K562 (cell line): ENCODE measurements around the gene HOMEZ. TPM values are rescaled to one million over a fixed set of nuclear protein-coding genes. Genes with fewer than 3 reads are reported as not detected.

Source experiments
- ATAC-seq: fragments of 200-7000 bp; cut with Tn5 transposase; 3 replicates; pipeline ENCODE4 v1.9.1; 2020; ENCODE audit warnings: moderate library complexity
- BruUV-seq: library from RNA; stranded (reverse); fragments of 400-500 nt; replicated peaks from 2 replicates; lab custom pipeline; 2021; lab: Mats Ljungman, UMichigan
- CTCF ChIA-PET: fragments of 300-600 bp; formaldehyde crosslinking; extraction: SDS; loops from one replicate; lab custom pipeline; 2021; ENCODE audit warnings: low intra/inter-chr PET ratio; lab: Yijun Ruan, JAX
- POLR2A ChIA-PET: fragments of 300-600, 350-650 bp; sonication (Branson Sonifier 250); formaldehyde crosslinking; extraction: SDS; loops from one replicate; lab custom pipeline; 2021; ENCODE audit warnings: antibody characterized with exemption, inconsistent platforms; lab: Yijun Ruan, JAX
- DNase-seq, 4 experiments: peaks; one replicate each; pipeline versions ENCODE4 v3.0.0 to v3.0.0-alpha.2; 2011 to 2018; ENCODE audit warnings: low spot score in 3 of 4, mixed read lengths in 3 of 4; ENCODE audit errors: extremely low read depth in 1 of 4
- FAIRE-seq: peaks from 2 replicates; lab custom pipeline; 2011; peaks lifted over from hg19 to GRCh38; lab: Jason Lieb, UNC
- H2AFZ ChIP-seq: 2 replicates; pipeline ENCODE4 v1.6.0; 2011; ENCODE audit warnings: low read depth, low read length, control low read depth, inconsistent platforms
- H3K27ac ChIP-seq: fragments of 200-600 bp; 3 replicates; pipeline ENCODE4 v1.8.0; 2011; ENCODE audit warnings: low read depth, mild to moderate bottlenecking, control low read depth, inconsistent platforms, low read length, moderate library complexity, mixed read lengths; ENCODE audit errors: extremely low read depth
- H3K27me3 ChIP-seq, 2 experiments: fragments of 300-600 bp in 1 of 2; 2 replicates in 1 of 2; 3 replicates in 1 of 2; pipeline versions ENCODE4 v1.6.0 to v1.8.0; 2011; ENCODE audit warnings: inconsistent platforms in 2 of 2, low read length in 2 of 2, mild to moderate bottlenecking in 1 of 2, mixed read lengths in 1 of 2, moderate library complexity in 1 of 2; ENCODE audit not compliant: control insufficient read depth in 2 of 2, insufficient read depth in 2 of 2
- H3K36me3 ChIP-seq: fragments of 300-600 bp; 3 replicates; pipeline ENCODE4 v1.8.0; 2011; ENCODE audit warnings: mild to moderate bottlenecking, low read length, inconsistent platforms; ENCODE audit not compliant: control insufficient read depth, insufficient read depth
- H3K4me1 ChIP-seq, 2 experiments: fragments of 200-600 bp in 1 of 2; replicated peaks in 1 of 2; 2 replicates in 1 of 2; 3 replicates in 1 of 2; pipeline versions ENCODE4 v1.5.1 to v1.8.0; 2011; ENCODE audit warnings: inconsistent platforms in 2 of 2, low read length in 2 of 2, mild to moderate bottlenecking in 1 of 2, mixed read lengths in 1 of 2, moderate library complexity in 1 of 2; ENCODE audit not compliant: control insufficient read depth in 2 of 2, insufficient read depth in 2 of 2
- H3K4me2 ChIP-seq: 2 replicates; pipeline ENCODE4 v1.6.1; 2011; ENCODE audit warnings: low read length, control low read depth, inconsistent platforms, mixed read lengths; ENCODE audit not compliant: insufficient read depth
- H3K4me3 ChIP-seq: fragments of 200-600 bp; sonication (generic), shearing (Covaris generic); 2 replicates; pipeline ENCODE4 v1.5.1; 2016; ENCODE audit warnings: control low read depth, inconsistent platforms
- H3K79me2 ChIP-seq: fragments of 200-600 bp; 3 replicates; pipeline ENCODE4 v1.8.0; 2011; ENCODE audit warnings: low read length, inconsistent platforms; ENCODE audit not compliant: control insufficient read depth, insufficient read depth
- H3K9ac ChIP-seq, 2 experiments: 2 replicates each; pipeline versions ENCODE4 v1.6.0 to v1.6.1; 2011; ENCODE audit warnings: low read depth in 2 of 2, low read length in 2 of 2, control low read depth in 1 of 2, inconsistent platforms in 1 of 2, mild to moderate bottlenecking in 1 of 2, mixed read lengths in 1 of 2; ENCODE audit not compliant: insufficient read depth in 1 of 2
- H3K9me1 ChIP-seq: one replicate; pipeline ENCODE4 v1.6.0; 2011; ENCODE audit warnings: inconsistent platforms, mild to moderate bottlenecking, low read length, moderate library complexity; ENCODE audit not compliant: control insufficient read depth, insufficient read depth
- H3K9me3 ChIP-seq: replicated peaks from 2 replicates; pipeline ENCODE4 v1.5.1; 2011; ENCODE audit warnings: low read depth, low read length, inconsistent platforms; ENCODE audit not compliant: control insufficient read depth, insufficient read depth
- H4K20me1 ChIP-seq: replicated peaks from 2 replicates; pipeline ENCODE4 v1.6.1; 2011; ENCODE audit warnings: low read length, inconsistent platforms, mixed read lengths; ENCODE audit not compliant: control insufficient read depth, insufficient read depth
- CTCF ChIP-seq, 3 experiments: IDR thresholded peaks in 2 of 3; conservative IDR thresholded peaks in 1 of 3; 2 replicates each; pipeline ENCODE4 v1.5.1; 2011 to 2012; ENCODE audit warnings: low read length in 3 of 3, mild to moderate bottlenecking in 3 of 3, control low read depth in 2 of 3, improper control_type of control experiment in 1 of 3, inconsistent platforms in 1 of 3, low read depth in 1 of 3, mixed read lengths in 1 of 3, moderate library complexity in 1 of 3; ENCODE audit not compliant: insufficient read depth in 2 of 3
- GATA2 ChIP-seq: sonication (generic); formaldehyde crosslinking; IDR thresholded peaks from 2 replicates; pipeline ENCODE4 v1.4.0; 2020; ENCODE audit warnings: mild to moderate bottlenecking, missing genetic modification reagents
- KAT7 ChIP-seq: sonication (generic); formaldehyde crosslinking; IDR thresholded peaks from 2 replicates; pipeline ENCODE4 v1.8.0; 2022; ENCODE audit warnings: missing genetic modification reagents, mild to moderate bottlenecking, borderline replicate concordance
- KDM5B ChIP-seq: fragments of 200-600 bp; sonication (generic); IDR thresholded peaks from 2 replicates; pipeline ENCODE4 v1.6.1; 2012; ENCODE audit warnings: low read depth, mild to moderate bottlenecking, moderate library complexity, low read length, control low read depth, inconsistent platforms; ENCODE audit not compliant: insufficient replicate concordance
- KLF16 ChIP-seq: IDR thresholded peaks from 2 replicates; pipeline ENCODE4 v1.6.1; 2016; ENCODE audit warnings: antibody characterized with exemption
- L3MBTL2 ChIP-seq: fragments of 450-650 bp; IDR thresholded peaks from 2 replicates; pipeline ENCODE4 v1.6.1; 2016; ENCODE audit warnings: mild to moderate bottlenecking, moderate library complexity
- MAZ ChIP-seq, 2 experiments: fragments of 450-650 bp in 1 of 2; sonication (generic) in 1 of 2; formaldehyde crosslinking; IDR thresholded peaks in 1 of 2; conservative IDR thresholded peaks in 1 of 2; 2 replicates each; pipeline versions ENCODE4 v1.4.0 to v1.5.0; 2020; ENCODE audit warnings: mild to moderate bottlenecking in 1 of 2, missing genetic modification reagents in 1 of 2
- MXI1 ChIP-seq: IDR thresholded peaks from 2 replicates; pipeline ENCODE4 v1.6.1; 2011; ENCODE audit warnings: low read depth, mild to moderate bottlenecking, improper control_type of control experiment, low read length
- SOX6 ChIP-seq: fragments of 450-650 bp; IDR thresholded peaks from 2 replicates; pipeline ENCODE4 v1.6.1; 2014; ENCODE audit warnings: mild to moderate bottlenecking
- SPI1 ChIP-seq: IDR thresholded peaks from 2 replicates; pipeline ENCODE4 v1.6.1; 2011; ENCODE audit warnings: low read depth, low read length, control low read depth, borderline replicate concordance
- STAT5A ChIP-seq: IDR thresholded peaks from 2 replicates; pipeline ENCODE4 v1.6.1; 2012; ENCODE audit warnings: low read length, inconsistent platforms, borderline replicate concordance
- TAF7 ChIP-seq: fragments of 450-650 bp; IDR thresholded peaks from 2 replicates; pipeline ENCODE4 v1.6.1; 2016; ENCODE audit warnings: missing genetic modification characterization, missing compliant biosample characterization
- TBP ChIP-seq: optimal IDR thresholded peaks from 2 replicates; pipeline ENCODE3; 2011; ENCODE audit warnings: low read depth, low read length, improper control_type of control experiment
- TEAD2 ChIP-seq: fragments of 450-650 bp; IDR thresholded peaks from 2 replicates; pipeline ENCODE4 v1.6.1; 2016; ENCODE audit warnings: missing genetic modification characterization, control low read depth, missing compliant biosample characterization
- ZFP1 ChIP-seq: fragments of 450-650 bp; formaldehyde crosslinking; IDR thresholded peaks from 2 replicates; pipeline ENCODE4 v1.4.0; 2020; ENCODE audit warnings: mild to moderate bottlenecking, mixed read lengths
- ZKSCAN8 ChIP-seq: fragments of 200-800 bp; sonication (Bioruptor generic); IDR thresholded peaks from 2 replicates; pipeline ENCODE4 v1.6.1; 2016; ENCODE audit warnings: missing genetic modification characterization, missing compliant biosample characterization
- ZNF124 ChIP-seq: sonication (generic); formaldehyde crosslinking; IDR thresholded peaks from 2 replicates; pipeline ENCODE4 v1.8.1; 2022; ENCODE audit warnings: missing genetic modification reagents
- ZNF431 ChIP-seq: sonication (generic); formaldehyde crosslinking; IDR thresholded peaks from 2 replicates; pipeline ENCODE4 v1.8.0; 2022; ENCODE audit warnings: mild to moderate bottlenecking, missing genetic modification reagents
- ZNF780A ChIP-seq: fragments of 250-450 bp; sonication (Bioruptor Pico); IDR thresholded peaks from 2 replicates; pipeline ENCODE4 v1.5.0; 2021; ENCODE audit warnings: mild to moderate bottlenecking
- WGBS: fragments of 100-300 bp; shearing (Covaris generic); methylation state at CpG from one replicate; pipeline ENCODE4 v1.1.6; 2016; ENCODE audit warnings: low coverage, mixed read lengths; ENCODE audit not compliant: insufficient coverage; ENCODE audit errors: missing lambda C conversion rate; 5-methylcytosine and 5-hydroxymethylcytosine counted together
- in situ Hi-C: fragments of 300-500 bp; cut with MboI; formaldehyde crosslinking; loops from 4 replicates; pipeline ENCODE4 v1.15.0; 2018; ENCODE audit warnings: inconsistent platforms, mixed read lengths
- intact Hi-C: fragments of 100-400 bp; cut with micrococcal nuclease; formaldehyde crosslinking; loops from 2 replicates; pipeline ENCODE4 v1.14.2; 2022
- polyA plus RNA-seq, 8 experiments: library from polyadenylated mRNA; depleted of rRNA in 4 of 8; stranded (reverse) in 5 of 8; unstranded in 3 of 8; fragments of >200 nt; fragmentation: Nextera tagmentation in 2 of 8; fragmentation: Illumina TruSeq in 1 of 8; extraction: Ambion mirVana in 2 of 8; extraction: Trizol in 1 of 8; gene quantifications; 2 replicates each; pipeline versions ENCODE4 v1.2.1 to v1.2.3, GENCODE V29; 2011 to 2014; ENCODE audit warnings: inconsistent platforms in 1 of 8, missing spikeins in 1 of 8
- total RNA-seq, 7 experiments: library from RNA; depleted of rRNA in 6 of 7; stranded (reverse); fragments of >200 nt in 6 of 7; fragmentation: Illumina TruSeq in 2 of 7; extraction: Trizol in 2 of 7; gene quantifications; 2 replicates each; pipeline versions ENCODE4 v1.2.1 to v1.2.3, GENCODE V29; 2011 to 2021; ENCODE audit warnings: low replicate concordance in 1 of 7

The HOMEZ gene
- total and polyA plus RNA-seq, 9 of the 15 experiments (the other 6 are each of a cell fraction or from before 2014, with no cell fraction given): 3.0 to 30.2 (median 16.9) TPM

- DNase-seq (no peak), ATAC-seq (no peak)
- H3K9me3 ChIP-seq: no peaks in the 10 kb centered on the region
- no peaks in the 10 kb centered on the region for H3K27me3 ChIP-seq
- CTCF ChIA-PET: interaction anchor here (1.4 to 5.9 kb wide), 3 partner anchors 34 to 179 kb away, joined by 5 to 58 read pairs (median 57); no protein-coding TSS in a partner anchor
- H3K9ac ChIP-seq: peak overlapping the region; percentile 90 to 93; a peak in 3 of 4 replicates
- H3K4me3 ChIP-seq: peak overlapping the region; percentile 67
- WGBS: 28% methylated on average over 9 of the region's 10 CpGs
- H3K36me3 ChIP-seq: peaks cover 23% of the 10 kb centered on the region; the same call in 2 of the 3 replicates
- POLR2A ChIA-PET: interaction anchor here (0.6 to 2.2 kb wide), 5 partner anchors 8 to 49 kb away, joined by 3 to 14 read pairs (median 7); partner anchors contain the start of gene HOMEZ
- TF ChIP-seq KAT7 (CRISPR knock-in tag): 0 out of 2 replicates have a peak, but pooled peaks have one; percentile 16
- TF ChIP-seq ZKSCAN8 (CRISPR knock-in tag): 0 out of 2 replicates have a peak, but pooled peaks have one; percentile 29
- TF ChIP-seq TBP: peak; percentile 30
- TF ChIP-seq ZFP1 (CRISPR knock-in tag): no peak
- peak; percentile 39; the same call in 1 of the 2 replicates for TF ChIP-seq ZNF431
- peak; percentile 25; the same call in 1 of the 2 replicates for TF ChIP-seq SOX6
- peak; percentile 71; the same call in 1 of the 2 replicates for TF ChIP-seq SPI1
- no peak for TF ChIP-seq TEAD2 (tag)
- no peak for TF ChIP-seq GATA2 (CRISPR knock-in tag)
- 0 out of 6 replicates have a peak, but pooled peaks of 1 of the 3 experiments have one; percentile 4 for TF ChIP-seq CTCF (IDR thresholded peaks at IDR 0.05 in 2 of 3, conservative IDR thresholded peaks at IDR 0.05 in 1 of 3; ENCODE audit: insufficient read depth in 2 of 3, low read depth in 1 of 3, low read length in 3 of 3)
- TF ChIP-seq ZNF780A (CRISPR knock-in tag): no peak
- TF ChIP-seq ZNF124 (CRISPR knock-in tag): no peak
- TF ChIP-seq L3MBTL2: no peak
- TF ChIP-seq MAZ (CRISPR knock-in tag; conservative IDR thresholded peaks at IDR 0.05 in 1 of 2, IDR thresholded peaks at IDR 0.05 in 1 of 2): 0 out of 4 replicates have a peak, but pooled peaks of 1 of the 2 experiments have one; percentile 8
- peak; percentile 28 for TF ChIP-seq KDM5B
- no peak for TF ChIP-seq KLF16
- no peak for TF ChIP-seq TAF7 (tag)
- no peak for TF ChIP-seq STAT5A
- TF ChIP-seq MXI1: no peak
- TF ChIP-seq, all 486 proteins: peak for 9
- H2AFZ ChIP-seq: peak overlapping the region; percentile 77; the same call in 1 of the 2 replicates
- in situ Hi-C loops: no loop called here
- H4K20me1 ChIP-seq: no peaks in the 10 kb centered on the region
- no peaks in the 10 kb centered on the region for H3K9me1 ChIP-seq
- H3K4me1 ChIP-seq: peaks cover 18 to 26% of the 10 kb centered on the region in 2 experiments
- BruUV-seq: no TSS peak
- peaks cover 16% of the 10 kb centered on the region for H3K79me2 ChIP-seq
- FAIRE-seq: no peak
- intact Hi-C loops: loop anchor here (1.0 to 5.0 kb wide), 4 partner anchors 13 to 178 kb away; partner anchors contain the start of gene HOMEZ
- peak overlapping the region; percentile 100 for H3K4me2 ChIP-seq
- peak overlapping the region; percentile 95 for H3K27ac ChIP-seq
Measured at GRCh38 chr14:23299986-23300686, 14.2 kb upstream of the HOMEZ start.
